Measurements from ENCODE around the gene ADPRHL1.
A peak's percentile ranks its signal among the peaks of the same experiment; 100 is the strongest.

The ADPRHL1 gene

DNA sequence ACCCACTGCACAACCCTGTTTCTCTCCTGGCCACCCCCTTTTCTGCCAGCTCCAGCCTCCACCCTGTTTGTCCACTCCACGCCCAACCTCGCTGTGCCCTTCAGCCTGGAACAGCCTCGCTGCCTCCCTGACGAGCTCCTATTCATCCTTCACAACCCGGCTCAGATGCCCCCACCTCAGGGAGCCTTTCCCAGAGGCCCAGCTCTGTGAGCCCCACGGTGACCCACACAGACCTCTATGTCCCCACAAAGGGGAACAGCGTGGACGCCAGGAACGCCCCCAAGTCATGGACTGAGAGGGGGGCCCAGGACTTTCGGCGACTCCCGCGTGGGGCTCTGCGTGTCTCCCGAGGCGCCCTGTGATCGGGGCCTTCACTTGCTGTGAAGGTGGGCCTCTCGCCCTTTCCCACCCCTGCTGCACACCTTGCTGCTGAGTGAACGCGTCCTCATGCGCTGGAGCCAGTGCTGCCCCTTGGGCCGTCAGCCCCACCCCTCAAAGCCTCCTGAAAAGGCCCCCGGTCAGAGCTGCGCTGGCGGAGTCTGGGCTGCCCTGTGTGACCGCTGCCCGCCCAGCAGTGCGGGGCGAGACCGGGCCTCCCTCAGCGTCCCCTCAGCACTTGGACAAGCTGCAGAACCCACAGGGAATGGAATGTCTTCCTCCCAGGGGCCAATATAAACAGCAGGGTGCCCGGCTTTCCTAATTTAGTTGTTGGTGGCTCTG lies 40.0 kb downstream of the ADPRHL1 start:
- DNase-seq: no peak

- DNase-seq: no peak
Observed at GRCh38 chr13:113412440-113412839, 40.8 kb downstream of the ADPRHL1 start.

DNA sequence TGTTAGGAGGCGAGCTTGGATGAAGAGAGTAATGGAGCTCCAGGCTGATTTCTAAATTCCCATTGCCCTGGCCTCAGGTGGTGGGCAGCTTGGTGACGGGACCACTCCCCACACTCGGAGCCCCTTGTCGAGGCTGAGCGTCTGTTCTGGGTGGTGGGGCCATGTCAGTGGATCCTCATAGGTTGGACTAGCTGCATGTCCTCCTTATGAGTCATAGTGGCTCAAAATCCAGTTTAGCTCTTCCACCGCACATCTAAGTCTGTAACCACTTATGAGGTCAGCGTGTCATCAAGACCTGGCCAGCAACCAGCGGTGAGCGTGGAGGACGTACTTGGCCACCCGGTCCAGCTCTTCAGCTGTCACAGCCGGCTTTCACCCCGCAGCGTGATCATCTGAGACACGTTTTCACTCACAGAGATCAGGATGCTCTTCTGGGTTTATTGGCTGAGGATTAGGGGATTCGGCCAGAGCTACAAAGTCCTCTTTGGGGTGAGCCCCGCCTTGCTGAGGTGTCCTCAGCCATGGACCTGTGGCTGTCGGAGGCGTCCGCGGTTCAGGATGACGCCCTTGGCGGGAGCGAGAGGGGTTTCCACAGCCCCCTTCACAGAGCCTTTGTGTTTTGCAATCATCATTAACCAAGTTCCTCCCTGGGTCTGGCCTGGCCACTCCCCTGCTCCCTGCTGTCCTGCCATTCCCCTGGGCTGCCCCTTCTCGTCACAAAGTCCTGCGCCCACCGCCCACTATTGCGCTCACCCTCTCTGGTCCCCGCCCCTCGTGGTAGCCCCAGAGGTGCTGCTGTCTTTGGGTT lies 41.9 kb downstream of the ADPRHL1 start:
- DNase-seq: peak; percentile 79

GRCh38 chr13:113410472-113411201 lies 42.7 kb downstream of the ADPRHL1 start:
- peak; percentile 83 for DNase-seq

DNA sequence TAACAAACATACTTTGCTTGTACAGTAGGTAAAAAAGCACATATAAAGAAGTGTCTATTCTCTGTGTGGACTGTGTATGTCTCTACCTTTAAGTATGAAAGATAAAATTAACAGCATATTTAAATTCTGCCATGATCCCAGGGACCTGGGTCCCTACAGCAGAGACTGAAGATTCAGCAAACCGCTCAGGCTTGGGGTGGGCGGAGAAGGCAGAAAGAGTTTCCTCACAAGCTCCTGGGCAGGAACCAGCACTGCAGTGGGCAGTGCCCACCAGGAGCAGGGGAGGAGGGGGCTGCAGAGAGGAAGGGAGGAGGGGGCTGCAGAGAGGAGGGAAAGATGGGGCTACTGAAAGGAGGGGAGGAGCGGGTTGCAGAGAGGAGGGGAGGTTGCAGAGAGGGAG lies 44.7 kb downstream of the ADPRHL1 start:
- no peak for DNase-seq

DNA sequence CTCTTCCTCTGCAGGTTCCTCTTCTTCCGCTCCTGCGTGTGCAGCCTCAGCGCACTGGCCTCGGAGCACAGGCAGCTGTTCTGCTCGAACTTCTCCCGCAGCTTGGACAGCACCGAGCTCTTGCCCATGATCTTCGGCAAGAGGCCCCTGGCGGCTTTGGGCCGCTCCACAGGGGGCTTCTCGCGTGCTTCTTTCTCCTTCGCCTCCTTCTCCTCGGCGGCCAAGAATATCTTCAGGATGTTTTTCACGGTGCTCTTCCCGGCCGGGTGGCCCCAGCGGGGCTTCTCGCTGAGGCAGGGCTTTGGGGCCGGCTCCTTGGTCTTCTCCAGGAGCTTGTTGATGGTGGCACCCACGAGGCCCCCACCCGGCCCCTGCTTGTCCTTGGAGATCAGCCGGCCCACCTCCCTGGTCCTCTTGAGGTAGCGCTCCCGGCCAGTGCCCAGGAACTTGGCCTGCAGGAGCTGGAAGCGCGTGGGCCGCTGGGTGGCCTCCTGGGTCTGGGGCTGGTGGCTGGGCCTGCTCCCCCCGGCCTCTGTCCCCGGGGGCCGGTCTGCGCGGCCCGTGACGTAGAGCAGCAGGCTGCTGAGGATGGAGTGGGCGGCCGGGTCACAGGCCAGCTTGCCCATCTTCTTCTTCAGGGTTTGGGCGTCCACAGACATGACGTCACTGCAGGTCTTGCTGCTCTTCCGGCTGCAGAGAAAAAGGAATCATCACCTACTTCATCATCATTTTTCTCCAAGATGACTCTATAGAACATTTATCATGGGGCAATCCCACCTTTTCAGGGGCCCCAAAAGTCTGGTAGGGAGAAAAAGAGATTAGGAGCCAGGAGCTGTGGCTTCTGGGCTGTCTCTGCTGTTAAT lies 45.5 kb downstream of the ADPRHL1 start:
- DNase-seq: no peak

- no peak for DNase-seq
Observed at GRCh38 chr13:113407103-113407530, 46.2 kb downstream of the ADPRHL1 start.

DNA sequence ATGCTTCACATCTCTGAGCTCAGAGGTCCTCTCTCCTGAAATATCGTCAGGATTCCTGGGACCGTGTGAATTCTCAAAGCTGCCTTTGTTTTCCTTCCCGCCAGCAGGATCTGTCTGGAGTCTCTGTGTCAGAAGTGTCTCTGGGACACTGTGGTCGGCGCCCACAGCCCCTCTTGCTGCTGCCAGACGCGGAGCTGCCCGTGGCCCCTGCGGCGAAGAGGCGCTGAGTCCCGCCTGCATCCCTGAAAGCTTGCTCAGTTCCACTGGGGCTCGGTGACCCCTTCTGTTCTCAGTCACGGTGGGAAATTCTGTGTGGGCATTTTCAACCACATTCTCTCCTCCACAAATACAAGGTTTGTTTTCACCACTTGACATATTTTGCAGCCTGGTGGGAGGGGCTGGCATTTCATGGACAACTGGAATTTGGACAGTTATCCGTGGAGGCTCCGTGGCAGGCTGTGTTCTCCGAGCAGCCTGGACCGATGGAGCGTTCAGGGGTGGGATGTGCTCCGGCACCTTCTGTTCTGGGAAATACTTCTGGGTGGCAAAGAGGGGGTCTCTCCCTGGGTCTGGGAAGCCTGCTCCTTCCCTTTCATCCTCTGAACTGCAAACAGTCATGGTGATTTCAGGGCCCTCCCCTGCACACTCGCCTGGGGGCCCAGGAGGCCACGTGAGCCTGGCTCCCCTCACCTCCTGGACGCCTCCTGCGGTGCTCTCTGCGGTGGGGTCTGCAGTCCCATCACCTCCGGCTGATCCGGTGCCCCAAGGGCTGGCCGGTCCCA lies 46.8 kb downstream of the ADPRHL1 start:
- DNase-seq: no peak

GRCh38 chr13:113405481-113406300 lies 47.6 kb downstream of the ADPRHL1 start:
- DNase-seq: no peak

GRCh38 chr13:113404723-113405471 lies 48.4 kb downstream of the ADPRHL1 start:
- DNase-seq: no peak

- no peak for DNase-seq
Observed at GRCh38 chr13:113404366-113404722, 48.9 kb downstream of the ADPRHL1 start.

- no peak for DNase-seq
Observed at GRCh38 chr13:113403255-113404104, 49.8 kb downstream of the ADPRHL1 start.

DNA sequence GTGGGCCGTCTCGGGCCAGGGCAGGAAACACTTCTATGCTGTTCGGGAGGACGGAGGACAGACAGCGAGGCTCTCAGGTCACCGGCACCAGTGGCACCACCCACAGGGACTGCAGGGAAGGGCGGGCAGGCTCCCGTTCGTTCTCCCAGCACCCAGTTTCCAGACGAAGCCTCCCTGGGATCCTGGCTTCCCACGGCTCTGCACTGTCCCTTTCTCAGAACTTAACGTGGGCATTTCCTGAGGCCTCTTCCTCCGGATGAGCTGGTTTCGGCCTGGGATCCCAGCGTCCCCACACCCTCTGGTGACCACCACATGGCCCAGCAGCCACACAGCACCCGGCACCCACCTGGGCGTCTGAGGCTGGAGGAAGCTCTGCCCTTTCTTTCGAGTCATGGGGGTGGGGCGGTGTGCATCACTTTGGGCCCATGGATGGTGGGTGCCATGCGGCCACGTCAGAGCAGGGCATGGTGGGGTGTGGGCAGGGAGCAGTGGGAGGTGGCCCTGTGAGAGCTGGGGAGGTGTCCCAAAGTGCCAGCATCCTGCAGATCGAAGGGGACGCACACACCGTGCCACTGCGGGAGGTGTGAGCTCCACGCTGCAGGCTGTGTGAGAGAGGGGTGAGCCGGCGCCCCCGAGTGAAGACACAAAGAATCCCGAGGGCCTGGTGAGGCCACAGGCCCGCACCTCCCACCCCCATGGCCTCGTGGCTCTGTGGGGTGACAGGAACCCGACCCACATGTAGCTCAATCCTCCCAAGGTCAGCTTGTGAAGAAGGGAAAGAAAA lies 50.6 kb downstream of the ADPRHL1 start:
- no peak for DNase-seq

- DNase-seq: no peak
Observed at GRCh38 chr13:113401452-113402415, 51.6 kb downstream of the ADPRHL1 start.

GRCh38 chr13:113400621-113401451 lies 52.5 kb downstream of the ADPRHL1 start:
- DNase-seq: no peak

DNA sequence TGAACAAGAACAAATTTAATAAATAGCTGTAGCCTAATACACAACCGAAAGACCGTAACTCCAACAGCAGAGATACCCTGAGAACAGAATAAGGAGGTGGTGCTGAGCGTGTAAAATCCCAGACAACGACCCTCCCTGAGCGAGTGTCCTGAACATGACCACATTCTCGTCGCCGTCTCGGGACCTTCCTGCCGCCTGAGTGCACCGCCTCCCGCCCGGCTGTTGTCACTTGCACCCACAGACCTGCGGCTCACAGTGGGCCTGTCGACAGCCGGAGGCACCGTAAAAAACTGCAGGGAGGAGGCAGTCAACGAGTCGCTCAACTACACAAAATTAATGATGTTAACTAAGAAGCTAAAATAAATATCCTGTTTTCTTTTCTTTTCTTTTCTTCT lies 53.5 kb downstream of the ADPRHL1 start:
- DNase-seq: no peak
